Measurements from ENCODE around the gene RRAD. TPM values are rescaled to one million over a fixed set of nuclear protein-coding genes. Genes with fewer than 3 reads are reported as not detected.

Gene RRAD
- total RNA-seq, 1 experiment from 2014 or later = 4.3 TPM

DNA sequence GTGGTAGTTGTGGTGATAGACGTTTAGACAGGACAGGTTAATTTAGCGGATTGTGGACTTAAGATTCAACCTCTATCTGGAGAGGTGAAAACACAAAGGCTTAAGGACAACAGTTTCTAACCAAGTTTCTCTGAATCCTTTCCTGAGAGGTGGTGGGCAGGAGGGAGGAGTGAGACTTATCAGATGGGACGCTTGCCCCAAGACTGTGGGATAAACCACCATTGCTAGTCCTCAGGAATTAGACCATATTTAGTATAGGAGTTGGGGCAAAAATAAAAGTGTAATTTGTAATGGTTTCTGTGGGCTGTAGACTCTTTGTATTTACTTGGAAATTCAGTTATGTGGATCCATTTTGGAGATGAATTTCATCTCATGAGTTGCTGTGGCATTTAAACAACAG is 38.4 kb downstream of the RRAD start:
- Histone ChIP-seq H3K4me1 (ENCODE audit: control insufficient read depth, insufficient read depth, low read length) (no peaks in the 10 kb centered on the region), H3K9me3 (ENCODE audit: control insufficient read depth, insufficient read depth, low read depth, low read length) (no peaks in the 10 kb centered on the region), H3K4me3 (ENCODE audit: low read depth in 2 of 2, low read length in 2 of 2) (no peak overlapping the region), H3K36me3 (ENCODE audit: control insufficient read depth, insufficient read depth, low read length) (no peaks in the 10 kb centered on the region), H3K27me3 (ENCODE audit: control insufficient read depth, insufficient read depth, low read length) (no peaks in the 10 kb centered on the region), H3K27ac (ENCODE audit: low read length) (no peak overlapping the region)
- ChIA-PET POLR2A (no interaction called here), CTCF (no interaction called here)
- in situ Hi-C loops (cut with HindIII; ENCODE audit: low pct_unique_long_range_greater_than_20kb, low sequenced_read_pairs) = no loop called here
- intact Hi-C loops (cut with micrococcal nuclease; ENCODE audit: unreplicated experiment) = no loop called here
- no TSS peak for BruUV-seq (replicated peaks)
- no peak for TF ChIP-seq TCF7L2 (IDR thresholded peaks at IDR 0.05; ENCODE audit: low read depth, low read length)
- no peak for TF ChIP-seq POLR2AphosphoS5 (IDR thresholded peaks at IDR 0.05; ENCODE audit: low read depth, low read length)
- TF ChIP-seq SIN3A (IDR thresholded peaks at IDR 0.05; ENCODE audit: borderline replicate concordance, insufficient read depth, low read depth, low read length) = no peak
- TF ChIP-seq, protein P1, sequence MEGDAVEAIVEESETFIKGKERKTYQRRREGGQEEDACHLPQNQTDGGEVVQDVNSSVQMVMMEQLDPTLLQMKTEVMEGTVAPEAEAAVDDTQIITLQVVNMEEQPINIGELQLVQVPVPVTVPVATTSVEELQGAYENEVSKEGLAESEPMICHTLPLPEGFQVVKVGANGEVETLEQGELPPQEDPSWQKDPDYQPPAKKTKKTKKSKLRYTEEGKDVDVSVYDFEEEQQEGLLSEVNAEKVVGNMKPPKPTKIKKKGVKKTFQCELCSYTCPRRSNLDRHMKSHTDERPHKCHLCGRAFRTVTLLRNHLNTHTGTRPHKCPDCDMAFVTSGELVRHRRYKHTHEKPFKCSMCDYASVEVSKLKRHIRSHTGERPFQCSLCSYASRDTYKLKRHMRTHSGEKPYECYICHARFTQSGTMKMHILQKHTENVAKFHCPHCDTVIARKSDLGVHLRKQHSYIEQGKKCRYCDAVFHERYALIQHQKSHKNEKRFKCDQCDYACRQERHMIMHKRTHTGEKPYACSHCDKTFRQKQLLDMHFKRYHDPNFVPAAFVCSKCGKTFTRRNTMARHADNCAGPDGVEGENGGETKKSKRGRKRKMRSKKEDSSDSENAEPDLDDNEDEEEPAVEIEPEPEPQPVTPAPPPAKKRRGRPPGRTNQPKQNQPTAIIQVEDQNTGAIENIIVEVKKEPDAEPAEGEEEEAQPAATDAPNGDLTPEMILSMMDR (IDR thresholded peaks at IDR 0.05) = no peak
- TF ChIP-seq, protein P2, sequence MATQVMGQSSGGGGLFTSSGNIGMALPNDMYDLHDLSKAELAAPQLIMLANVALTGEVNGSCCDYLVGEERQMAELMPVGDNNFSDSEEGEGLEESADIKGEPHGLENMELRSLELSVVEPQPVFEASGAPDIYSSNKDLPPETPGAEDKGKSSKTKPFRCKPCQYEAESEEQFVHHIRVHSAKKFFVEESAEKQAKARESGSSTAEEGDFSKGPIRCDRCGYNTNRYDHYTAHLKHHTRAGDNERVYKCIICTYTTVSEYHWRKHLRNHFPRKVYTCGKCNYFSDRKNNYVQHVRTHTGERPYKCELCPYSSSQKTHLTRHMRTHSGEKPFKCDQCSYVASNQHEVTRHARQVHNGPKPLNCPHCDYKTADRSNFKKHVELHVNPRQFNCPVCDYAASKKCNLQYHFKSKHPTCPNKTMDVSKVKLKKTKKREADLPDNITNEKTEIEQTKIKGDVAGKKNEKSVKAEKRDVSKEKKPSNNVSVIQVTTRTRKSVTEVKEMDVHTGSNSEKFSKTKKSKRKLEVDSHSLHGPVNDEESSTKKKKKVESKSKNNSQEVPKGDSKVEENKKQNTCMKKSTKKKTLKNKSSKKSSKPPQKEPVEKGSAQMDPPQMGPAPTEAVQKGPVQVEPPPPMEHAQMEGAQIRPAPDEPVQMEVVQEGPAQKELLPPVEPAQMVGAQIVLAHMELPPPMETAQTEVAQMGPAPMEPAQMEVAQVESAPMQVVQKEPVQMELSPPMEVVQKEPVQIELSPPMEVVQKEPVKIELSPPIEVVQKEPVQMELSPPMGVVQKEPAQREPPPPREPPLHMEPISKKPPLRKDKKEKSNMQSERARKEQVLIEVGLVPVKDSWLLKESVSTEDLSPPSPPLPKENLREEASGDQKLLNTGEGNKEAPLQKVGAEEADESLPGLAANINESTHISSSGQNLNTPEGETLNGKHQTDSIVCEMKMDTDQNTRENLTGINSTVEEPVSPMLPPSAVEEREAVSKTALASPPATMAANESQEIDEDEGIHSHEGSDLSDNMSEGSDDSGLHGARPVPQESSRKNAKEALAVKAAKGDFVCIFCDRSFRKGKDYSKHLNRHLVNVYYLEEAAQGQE (IDR thresholded peaks at IDR 0.05; ENCODE audit: insufficient read depth in 1 of 2, low read depth in 2 of 2, low read length in 1 of 2) = no peak
- DNase-seq (ENCODE audit: low read depth, low spot score) (no peak), ATAC-seq (no peak)

DNA sequence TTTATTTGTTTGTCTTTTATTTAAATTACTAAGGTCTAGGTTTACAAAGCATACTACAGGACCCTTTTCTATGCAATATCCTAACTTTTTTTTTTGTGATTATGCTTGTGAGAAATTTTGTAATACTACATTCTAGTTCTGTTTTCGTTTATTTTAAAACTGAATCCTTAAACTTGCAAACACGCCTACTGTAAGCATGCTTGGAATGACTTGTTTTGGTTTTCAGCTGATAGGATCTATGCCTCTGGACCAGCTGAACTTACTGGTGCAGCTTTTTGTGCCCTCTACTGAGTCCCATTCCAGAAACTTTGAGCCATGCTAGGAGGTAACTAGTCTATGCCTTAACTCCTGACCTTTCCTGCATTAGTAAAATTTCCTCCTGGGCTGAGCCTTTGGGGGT is 39.0 kb downstream of the RRAD start:
- Histone ChIP-seq H3K27ac (ENCODE audit: low read length) (no peak overlapping the region), H3K9me3 (ENCODE audit: control insufficient read depth, insufficient read depth, low read depth, low read length) (no peaks in the 10 kb centered on the region), H3K4me1 (ENCODE audit: control insufficient read depth, insufficient read depth, low read length) (no peaks in the 10 kb centered on the region), H3K27me3 (ENCODE audit: control insufficient read depth, insufficient read depth, low read length) (no peaks in the 10 kb centered on the region), H3K36me3 (ENCODE audit: control insufficient read depth, insufficient read depth, low read length) (no peaks in the 10 kb centered on the region), H3K4me3 (ENCODE audit: low read depth in 2 of 2, low read length in 2 of 2) (no peak overlapping the region)
- CTCF ChIA-PET = no interaction called here
- TF ChIP-seq SIN3A (IDR thresholded peaks at IDR 0.05; ENCODE audit: borderline replicate concordance, insufficient read depth, low read depth, low read length) (no peak), POLR2AphosphoS5 (IDR thresholded peaks at IDR 0.05; ENCODE audit: low read depth, low read length) (no peak), TCF7L2 (IDR thresholded peaks at IDR 0.05; ENCODE audit: low read depth, low read length) (no peak)
- TF ChIP-seq, protein P2 (IDR thresholded peaks at IDR 0.05; ENCODE audit: insufficient read depth in 1 of 2, low read depth in 2 of 2, low read length in 1 of 2) = no peak
- TF ChIP-seq, protein P1 (IDR thresholded peaks at IDR 0.05) = no peak
- BruUV-seq (replicated peaks) = no TSS peak
- ATAC-seq (no peak), DNase-seq (ENCODE audit: low read depth, low spot score) (no peak)
- intact Hi-C loops (cut with micrococcal nuclease; ENCODE audit: unreplicated experiment) (no loop called here), in situ Hi-C loops (cut with HindIII; ENCODE audit: low pct_unique_long_range_greater_than_20kb, low sequenced_read_pairs) (no loop called here)
- POLR2A ChIA-PET = no interaction called here

Measured in Panc1 (cell line).